Fibroblast of pulmonary artery (primary cell): ENCODE results near the gene EPN1.

Source experiments
- DNase-seq: peaks from one replicate; pipeline ENCODE4 v3.0.0-alpha.2; 2010; ENCODE audit warnings: low read depth
- H3K4me3 ChIP-seq: replicated peaks from 2 replicates; pipeline ENCODE4 v1.5.1; 2011; ENCODE audit warnings: low read depth, mild to moderate bottlenecking, control low read depth, low read length, moderate library complexity
- TF ChIP-seq, protein P1 (sequence below): IDR thresholded peaks from 2 replicates; pipeline ENCODE4 v1.5.1; 2011; ENCODE audit warnings: mild to moderate bottlenecking, control low read depth, low read length, inconsistent platforms; ENCODE audit errors: missing control alignments

EPN1 gene

DNA sequence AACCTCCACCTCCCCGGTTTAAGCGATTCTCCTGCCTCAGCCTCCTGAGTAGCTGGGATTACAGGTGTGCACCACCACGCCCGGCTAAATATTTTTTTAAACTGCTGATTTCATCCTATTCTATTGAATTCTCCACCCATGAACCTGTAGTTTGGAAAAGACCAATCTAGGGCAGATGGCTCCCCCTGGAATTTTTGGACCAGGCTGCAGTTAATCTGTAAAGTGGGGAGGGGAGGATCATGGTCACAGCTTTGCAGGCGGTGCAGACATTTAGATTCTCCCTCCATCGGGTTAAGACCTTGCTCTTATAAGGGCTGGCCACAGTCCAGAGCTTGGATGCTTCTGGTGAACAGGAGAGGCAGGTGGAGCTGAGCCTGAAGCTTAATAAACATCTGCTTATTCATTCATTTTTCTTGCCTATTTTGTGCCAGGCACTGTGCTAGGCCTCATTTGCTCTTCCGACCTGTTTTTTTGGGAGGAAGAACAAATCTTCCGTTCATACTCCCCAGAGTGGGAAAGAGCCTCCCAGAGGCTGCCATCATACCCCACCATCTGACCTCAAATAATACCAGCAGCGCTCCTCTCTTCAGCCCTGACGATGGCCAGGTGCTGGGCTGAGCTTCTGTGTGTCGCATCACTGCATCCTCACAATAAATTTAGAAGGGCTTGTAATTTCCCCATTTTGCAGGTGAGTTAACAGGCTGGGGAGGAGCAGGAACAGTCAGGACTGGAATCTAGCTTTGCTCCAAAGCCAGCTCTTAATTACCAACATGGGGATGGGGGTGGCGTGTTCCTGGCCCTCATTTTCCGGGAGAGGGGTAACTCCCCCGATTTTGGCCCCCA, 27.9 kb upstream of the EPN1 start:
- DNase-seq, result no peak
- TF ChIP-seq, protein P1, sequence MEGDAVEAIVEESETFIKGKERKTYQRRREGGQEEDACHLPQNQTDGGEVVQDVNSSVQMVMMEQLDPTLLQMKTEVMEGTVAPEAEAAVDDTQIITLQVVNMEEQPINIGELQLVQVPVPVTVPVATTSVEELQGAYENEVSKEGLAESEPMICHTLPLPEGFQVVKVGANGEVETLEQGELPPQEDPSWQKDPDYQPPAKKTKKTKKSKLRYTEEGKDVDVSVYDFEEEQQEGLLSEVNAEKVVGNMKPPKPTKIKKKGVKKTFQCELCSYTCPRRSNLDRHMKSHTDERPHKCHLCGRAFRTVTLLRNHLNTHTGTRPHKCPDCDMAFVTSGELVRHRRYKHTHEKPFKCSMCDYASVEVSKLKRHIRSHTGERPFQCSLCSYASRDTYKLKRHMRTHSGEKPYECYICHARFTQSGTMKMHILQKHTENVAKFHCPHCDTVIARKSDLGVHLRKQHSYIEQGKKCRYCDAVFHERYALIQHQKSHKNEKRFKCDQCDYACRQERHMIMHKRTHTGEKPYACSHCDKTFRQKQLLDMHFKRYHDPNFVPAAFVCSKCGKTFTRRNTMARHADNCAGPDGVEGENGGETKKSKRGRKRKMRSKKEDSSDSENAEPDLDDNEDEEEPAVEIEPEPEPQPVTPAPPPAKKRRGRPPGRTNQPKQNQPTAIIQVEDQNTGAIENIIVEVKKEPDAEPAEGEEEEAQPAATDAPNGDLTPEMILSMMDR, result no peak
- peak overlapping the region; percentile 73 for H3K4me3 ChIP-seq

DNA sequence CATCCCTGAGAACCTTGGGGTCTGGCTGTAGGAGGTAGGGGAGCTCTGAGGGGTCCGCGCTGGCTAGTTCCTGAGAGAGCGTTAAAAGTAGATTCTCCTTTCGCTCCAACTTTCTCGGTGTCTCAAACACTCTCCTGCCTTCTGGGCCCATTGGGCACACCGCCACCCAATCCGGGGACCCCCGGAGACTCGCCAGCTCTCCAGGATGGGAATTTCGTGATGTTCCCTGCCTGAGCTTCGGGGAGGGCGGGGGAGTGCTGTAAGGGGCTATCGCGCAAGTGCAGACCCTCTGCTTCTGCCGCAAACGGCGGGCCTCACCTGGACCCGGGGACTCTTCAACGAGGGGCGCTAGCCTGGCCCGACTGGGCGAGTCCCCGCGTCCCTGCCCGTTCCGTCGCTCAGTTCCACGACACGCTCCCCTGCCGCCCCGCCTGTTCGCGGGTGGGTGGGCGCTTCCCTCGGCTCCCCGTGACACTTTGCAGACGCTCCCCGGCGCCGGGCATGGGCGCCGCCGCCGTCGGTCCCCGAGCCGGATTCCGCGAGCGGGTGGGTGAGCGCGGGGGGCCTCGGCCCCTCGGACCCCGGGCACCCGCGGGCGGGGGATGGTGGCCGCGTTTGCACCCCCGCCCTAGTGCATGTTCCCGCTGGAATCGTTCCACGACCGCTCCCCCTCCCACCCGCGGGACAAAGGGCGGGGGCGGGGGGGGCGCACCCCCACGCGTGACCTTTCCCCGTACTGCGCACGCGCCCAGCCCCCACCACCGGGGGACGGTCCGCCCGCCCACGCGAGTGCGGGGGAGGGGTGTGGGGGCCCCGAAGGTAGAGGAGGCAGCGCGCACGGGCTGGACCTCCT, 27.1 kb upstream of the EPN1 start, which contains the start of gene CCDC106:
CCDC106 (plus strand) TSS at position 481 of the 853 bp plus-strand sequence. CDS start 835 bp downstream, outside the sequence.
- TF ChIP-seq, protein P1, result no peak
- DNase-seq, result peak; percentile 76
- peak within 1 kb of the TSS; percentile 73 for H3K4me3 ChIP-seq

DNA sequence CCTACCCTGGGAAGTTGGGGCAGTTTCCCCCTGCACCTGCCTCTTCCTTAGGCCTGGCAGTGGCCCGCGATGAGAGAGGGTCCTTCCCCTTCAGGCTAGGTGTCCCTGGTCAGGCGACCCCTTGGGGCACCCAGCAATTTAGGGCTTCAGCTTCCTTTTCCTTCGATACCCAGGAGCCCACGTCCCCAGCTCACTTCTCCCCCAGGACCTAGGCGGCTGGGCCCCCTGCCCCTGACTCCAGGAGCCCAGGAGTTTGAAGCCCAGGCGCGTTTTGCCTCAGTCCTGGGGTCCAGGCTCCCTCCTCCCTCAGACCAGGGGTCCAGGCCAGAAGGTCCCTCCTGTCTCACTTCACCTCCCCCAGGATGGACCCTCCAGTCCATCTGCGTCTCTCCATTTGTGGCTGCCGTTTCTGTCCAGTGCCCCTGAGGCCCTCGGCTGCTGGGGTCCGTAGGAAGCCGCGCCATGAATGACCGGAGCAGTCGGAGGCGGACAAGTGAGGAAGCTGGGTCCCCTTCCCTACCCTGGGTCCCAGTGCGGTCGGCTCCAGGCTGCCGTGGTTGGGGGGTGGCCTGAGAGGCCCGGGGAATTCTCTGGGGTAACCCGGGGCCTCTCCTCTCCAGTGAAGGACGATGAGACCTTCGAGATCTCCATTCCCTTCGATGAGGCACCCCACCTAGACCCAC, 26.3 kb upstream of the EPN1 start:
- DNase-seq, result no peak
- H3K4me3 ChIP-seq, result peak overlapping the region; percentile 73
- TF ChIP-seq, protein P1, result no peak

DNA sequence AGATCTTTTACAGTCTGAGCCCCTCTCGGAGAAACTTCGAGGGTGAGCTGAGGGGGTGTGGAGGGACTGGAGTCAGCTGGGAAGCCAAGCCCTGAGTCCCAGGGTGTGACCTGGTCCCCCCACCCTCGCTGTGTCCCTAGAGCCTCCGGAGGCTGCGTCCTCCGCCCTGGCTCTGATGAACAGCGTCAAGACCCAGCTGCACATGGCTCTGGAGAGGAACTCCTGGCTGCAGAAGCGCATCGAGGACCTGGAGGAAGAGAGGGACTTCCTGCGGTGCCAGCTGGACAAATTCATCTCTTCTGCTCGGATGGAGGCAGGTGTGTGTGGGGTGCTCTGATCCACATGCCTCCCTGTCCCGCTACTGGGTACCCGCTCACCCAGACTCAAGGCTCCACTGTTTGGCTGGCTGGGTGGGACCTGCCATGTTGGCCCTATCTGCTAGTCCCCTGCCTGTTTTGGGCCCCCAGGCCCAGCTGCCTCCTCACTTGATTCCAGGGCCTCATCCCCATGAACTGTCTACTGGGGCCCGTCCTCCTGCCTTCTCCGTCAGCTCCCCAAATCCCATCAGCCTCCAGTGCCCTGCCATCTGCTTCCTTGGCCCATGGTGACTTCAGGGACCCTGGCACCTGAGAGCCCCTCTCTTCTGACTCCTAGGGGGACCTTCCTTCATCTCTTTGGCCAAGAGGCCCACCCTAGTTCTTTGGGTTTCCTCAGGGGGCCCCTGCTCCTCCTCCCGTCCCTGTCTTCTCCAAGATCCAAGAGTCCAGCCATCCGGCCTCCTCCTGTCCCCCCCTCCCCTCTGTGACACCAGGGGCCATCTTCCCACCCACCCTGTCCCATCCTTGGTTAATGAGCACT, 25.5 kb upstream of the EPN1 start:
- TF ChIP-seq, protein P1, result no peak
- no peak for DNase-seq
- peak overlapping the region; percentile 12 for H3K4me3 ChIP-seq

DNA sequence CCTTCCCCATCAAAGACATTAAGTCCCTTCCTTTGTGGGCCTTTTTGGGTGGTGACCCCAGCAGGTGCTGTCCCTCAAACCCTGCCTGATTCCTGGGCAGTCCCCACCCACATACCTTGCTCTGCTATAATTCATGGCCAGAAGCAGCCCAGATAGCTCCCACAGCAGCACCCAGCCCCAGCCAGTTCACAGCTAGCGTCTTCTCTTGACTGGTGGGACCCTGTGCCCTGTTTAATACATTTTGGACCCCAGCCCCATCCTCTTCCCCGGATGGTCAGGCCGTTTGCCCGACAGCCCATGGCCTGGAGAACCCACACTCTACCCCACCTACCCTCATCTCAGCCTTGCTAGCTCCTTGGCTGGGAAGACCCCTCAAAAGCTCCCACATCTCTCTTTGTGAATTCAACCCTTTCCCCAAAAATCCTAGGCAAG, 24.9 kb upstream of the EPN1 start:
- TF ChIP-seq, protein P1, result no peak
- DNase-seq, result no peak
- H3K4me3 ChIP-seq, result no peak overlapping the region
